Ishikawa (cell line): ENCODE measurements around the gene UGT2B7.

Experiments used
- CEBPB ChIP-seq: IDR thresholded peaks from 2 replicates; pipeline ENCODE4 v1.6.1; 2012
- EGR1 ChIP-seq: IDR thresholded peaks from 2 replicates; pipeline ENCODE4 v1.6.1; 2012
- EP300 ChIP-seq: IDR thresholded peaks from 2 replicates; pipeline ENCODE4 v1.6.1; 2012; ENCODE audit warnings: borderline replicate concordance
- FOXM1 ChIP-seq: IDR thresholded peaks from 2 replicates; pipeline ENCODE4 v1.6.1; 2012; ENCODE audit warnings: low read depth, borderline replicate concordance
- RAD21 ChIP-seq: IDR thresholded peaks from 2 replicates; pipeline ENCODE4 v1.6.1; 2012; ENCODE audit warnings: low read depth
- TCF12 ChIP-seq: IDR thresholded peaks from 2 replicates; pipeline ENCODE4 v1.6.1; 2012; ENCODE audit warnings: low read depth
- TEAD4 ChIP-seq: IDR thresholded peaks from 2 replicates; pipeline ENCODE4 v1.6.1; 2012
- USF1 ChIP-seq: IDR thresholded peaks from 2 replicates; pipeline ENCODE4 v1.6.1; 2012
- YY1 ChIP-seq: IDR thresholded peaks from 2 replicates; pipeline ENCODE4 v1.6.1; 2012; ENCODE audit warnings: low read depth
- ZBTB7A ChIP-seq: IDR thresholded peaks from 2 replicates; pipeline ENCODE4 v1.6.1; 2012; ENCODE audit warnings: low read depth
- TF ChIP-seq, protein P1 (sequence below): IDR thresholded peaks from 2 replicates; pipeline ENCODE4 v1.6.1; 2012

The UGT2B7 gene

GRCh38 chr4:69147334-69147733 lies 51.1 kb downstream of the UGT2B7 start:
- TF ChIP-seq CEBPB (no peak), EP300 (no peak), TCF12 (no peak), TEAD4 (no peak), FOXM1 (no peak), ZBTB7A (no peak)

- TF ChIP-seq YY1 (no peak), TEAD4 (no peak), USF1 (no peak), RAD21 (no peak), FOXM1 (no peak), CEBPB (no peak)
These were observed 57.7 kb downstream of the UGT2B7 start for GRCh38 chr4:69154021-69154420.

GRCh38 chr4:69156913-69157312 lies 60.6 kb downstream of the UGT2B7 start:
- TF ChIP-seq CEBPB (no peak), EGR1 (no peak), EP300 (no peak), TEAD4 (no peak), YY1 (no peak), ZBTB7A (no peak)
- TF ChIP-seq, protein P1, sequence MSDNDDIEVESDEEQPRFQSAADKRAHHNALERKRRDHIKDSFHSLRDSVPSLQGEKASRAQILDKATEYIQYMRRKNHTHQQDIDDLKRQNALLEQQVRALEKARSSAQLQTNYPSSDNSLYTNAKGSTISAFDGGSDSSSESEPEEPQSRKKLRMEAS: no peak
